Muscle of leg (tissue), 16 donors: ENCODE measurements around the gene RBM43. TPM values are rescaled to one million over a fixed set of nuclear protein-coding genes. Genes with fewer than 3 reads are reported as not detected.
"Not testable (repeated sequence)": the region's sequence is repeated elsewhere in the genome, so short reads cannot be mapped to it uniquely, and the experiment has no call there.

Experiments used
- DNase-seq: peaks from one replicate; pipeline ENCODE4 v3.0.0; 2013
- H3K27ac ChIP-seq: one replicate; pipeline ENCODE4 v1.5.1; 2013; ENCODE audit warnings: mild to moderate bottlenecking, low read length, control low read depth
- H3K27me3 ChIP-seq: one replicate; pipeline ENCODE4 v1.6.1; 2013; ENCODE audit warnings: low read length; ENCODE audit not compliant: control insufficient read depth, insufficient read depth
- H3K36me3 ChIP-seq: one replicate; pipeline ENCODE4 v1.6.1; 2013; ENCODE audit warnings: low read length; ENCODE audit not compliant: control insufficient read depth, insufficient read depth
- H3K4me1 ChIP-seq: one replicate; pipeline ENCODE4 v1.6.1; 2013; ENCODE audit warnings: low read length; ENCODE audit not compliant: control insufficient read depth, insufficient read depth
- H3K4me3 ChIP-seq: one replicate; pipeline ENCODE4 v1.5.1; 2013; ENCODE audit warnings: low read length, control low read depth
- H3K9me3 ChIP-seq: replicated peaks from 2 replicates; pipeline ENCODE4 v1.6.1; 2013; ENCODE audit warnings: low read depth, low read length; ENCODE audit not compliant: control insufficient read depth
- WGBS: methylation state at CpG from one replicate; pipeline ENCODE4 v1.1.5; 2013; ENCODE audit warnings: missing lambda C conversion rate; ENCODE audit not compliant: insufficient coverage; 5-methylcytosine and 5-hydroxymethylcytosine counted together
- long read RNA-seq, 11 donors: transcript quantifications; one replicate each; lab custom pipeline, GENCODE V29; 2026
- polyA plus RNA-seq, 8 donors: library from polyadenylated mRNA; unstranded; fragments of 120-200 nt; gene quantifications; one replicate each; pipeline versions ENCODE4 v1.2.1 to v1.2.3, GENCODE V29; 2013; ENCODE audit warnings: inconsistent platforms in 1 of 8, low replicate concordance in 1 of 8; ENCODE audit not compliant: insufficient read length in 8 of 8, insufficient read depth in 1 of 8
- total RNA-seq: library from RNA; stranded (reverse); fragments of 120-200 nt; gene quantifications from one replicate; pipeline ENCODE4 v1.2.4, GENCODE V29; 2013

RBM43 gene
- total RNA-seq = 5.8 TPM
- polyA plus RNA-seq = 10 to 100 TPM in 2 of 8 donors, 1 to 10 TPM in 6; 7.5 to 11.0 (median 8.4) TPM
- long read RNA-seq, donor 1 = 0 reads
- long read RNA-seq, donor 2 = 0 reads
- long read RNA-seq, donor 3, full-length matches to known transcripts = 1 of 1 reads
- long read RNA-seq, donor 3, partial matches to known transcripts = 0 of 1 reads
- long read RNA-seq, donor 3, other reads (novel, unspliced or antisense) = 0 of 1 reads
- long read RNA-seq, donor 4, full-length matches to known transcripts = 3 of 3 reads
- long read RNA-seq, donor 4, partial matches to known transcripts = 0 of 3 reads
- long read RNA-seq, donor 4, other reads (novel, unspliced or antisense) = 0 of 3 reads
- long read RNA-seq, donor 5, full-length matches to known transcripts = 7 of 13 reads
- long read RNA-seq, donor 5, partial matches to known transcripts = 6 of 13 reads
- long read RNA-seq, donor 5, other reads (novel, unspliced or antisense) = 0 of 13 reads
- long read RNA-seq, donor 6, full-length matches to known transcripts = 4 of 4 reads
- long read RNA-seq, donor 6, partial matches to known transcripts = 0 of 4 reads
- long read RNA-seq, donor 6, other reads (novel, unspliced or antisense) = 0 of 4 reads
- long read RNA-seq, donor 7, full-length matches to known transcripts = 3 of 3 reads
- long read RNA-seq, donor 7, partial matches to known transcripts = 0 of 3 reads
- long read RNA-seq, donor 7, other reads (novel, unspliced or antisense) = 0 of 3 reads
- long read RNA-seq, donor 8, full-length matches to known transcripts = 2 of 2 reads
- long read RNA-seq, donor 8, partial matches to known transcripts = 0 of 2 reads
- long read RNA-seq, donor 8, other reads (novel, unspliced or antisense) = 0 of 2 reads
- long read RNA-seq, donor 9, full-length matches to known transcripts = 1 of 1 reads
- long read RNA-seq, donor 9, partial matches to known transcripts = 0 of 1 reads
- long read RNA-seq, donor 9, other reads (novel, unspliced or antisense) = 0 of 1 reads
- long read RNA-seq, donor 10, full-length matches to known transcripts = 6 of 6 reads
- long read RNA-seq, donor 10, partial matches to known transcripts = 0 of 6 reads
- long read RNA-seq, donor 10, other reads (novel, unspliced or antisense) = 0 of 6 reads
- long read RNA-seq, donor 11, full-length matches to known transcripts = 3 of 3 reads
- long read RNA-seq, donor 11, partial matches to known transcripts = 0 of 3 reads
- long read RNA-seq, donor 11, other reads (novel, unspliced or antisense) = 0 of 3 reads

DNA sequence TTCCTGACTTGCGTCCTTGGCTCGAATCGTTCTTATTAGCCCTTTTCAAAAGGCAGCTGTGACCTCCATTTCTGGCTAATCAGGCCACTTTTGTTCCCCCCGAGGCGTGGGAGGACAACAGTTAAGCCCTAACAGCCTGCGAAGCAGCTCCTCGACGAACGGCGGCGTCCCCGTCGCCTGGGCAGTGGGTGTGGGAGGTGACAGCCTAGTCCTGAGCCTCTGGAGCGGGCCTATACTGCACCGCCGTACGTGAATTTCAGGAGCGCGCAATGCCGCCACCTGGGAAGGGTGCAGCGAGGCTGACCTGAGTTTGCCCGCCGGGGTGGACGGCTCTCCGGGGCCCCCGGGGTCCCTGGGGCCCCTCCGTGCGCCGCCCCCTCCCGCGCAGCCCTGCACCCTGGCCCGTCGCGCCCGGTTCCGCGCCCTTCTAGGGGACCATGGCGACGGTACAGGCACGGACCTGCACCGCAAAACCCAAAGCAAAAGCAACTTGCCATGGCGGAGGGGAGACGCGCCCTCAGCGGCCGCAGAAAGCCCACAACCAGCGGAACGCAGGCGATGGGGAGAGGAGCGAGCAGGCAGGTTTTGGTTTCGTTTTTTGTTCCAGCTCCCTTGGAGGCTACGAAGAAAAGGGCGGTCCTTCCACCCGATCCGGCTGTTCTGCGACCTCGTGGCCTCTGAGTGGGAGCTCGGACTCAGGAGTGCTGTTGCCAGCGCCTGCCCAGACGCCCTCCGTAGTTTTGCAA, at the start of gene RBM43:
TSS of gene RBM43 (minus strand) at position 633 of the 746 bp plus-strand sequence. CDS start at position 497, 136 bp downstream.
- WGBS = under 1% methylated on average over 61 of the region's 61 CpGs
- H3K4me1 ChIP-seq = no peaks in the 10 kb centered on the region
- H3K27me3 ChIP-seq = no peaks in the 10 kb centered on the region
- H3K27ac ChIP-seq = peak within 1 kb of the TSS; percentile 98
- DNase-seq = peak; percentile 97
- no peaks in the 10 kb centered on the region for H3K9me3 ChIP-seq
- peak within 1 kb of the TSS; percentile 66 for H3K4me3 ChIP-seq
- H3K36me3 ChIP-seq = no peaks in the 10 kb centered on the region

DNA sequence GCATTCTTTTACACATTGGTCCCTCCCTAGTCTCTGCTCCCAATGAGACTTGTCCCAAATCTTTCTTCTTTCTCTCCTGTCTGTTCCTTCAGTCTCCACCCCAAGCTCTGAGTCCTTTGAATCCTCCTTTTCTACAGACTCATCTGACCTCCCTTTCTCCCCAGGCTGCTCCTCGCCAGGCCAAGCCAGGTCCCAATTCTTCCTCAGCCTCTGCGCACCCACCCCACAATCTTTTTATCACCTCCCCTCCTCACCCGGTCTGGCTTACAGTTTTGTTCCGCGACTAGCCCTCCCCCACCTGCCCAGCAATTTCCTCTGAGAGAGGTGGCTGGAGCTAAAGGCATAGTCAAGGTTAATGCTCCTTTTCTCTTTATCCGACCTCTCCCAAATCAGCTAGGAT, 48.6 kb upstream of the RBM43 start:
- H3K4me1 ChIP-seq, H3K9me3 ChIP-seq, H3K27ac ChIP-seq, H3K36me3 ChIP-seq, H3K27me3 ChIP-seq, DNase-seq, H3K4me3 ChIP-seq: not testable (repeated sequence)
- WGBS = 96% methylated on average over 3 of the region's 6 CpGs

DNA sequence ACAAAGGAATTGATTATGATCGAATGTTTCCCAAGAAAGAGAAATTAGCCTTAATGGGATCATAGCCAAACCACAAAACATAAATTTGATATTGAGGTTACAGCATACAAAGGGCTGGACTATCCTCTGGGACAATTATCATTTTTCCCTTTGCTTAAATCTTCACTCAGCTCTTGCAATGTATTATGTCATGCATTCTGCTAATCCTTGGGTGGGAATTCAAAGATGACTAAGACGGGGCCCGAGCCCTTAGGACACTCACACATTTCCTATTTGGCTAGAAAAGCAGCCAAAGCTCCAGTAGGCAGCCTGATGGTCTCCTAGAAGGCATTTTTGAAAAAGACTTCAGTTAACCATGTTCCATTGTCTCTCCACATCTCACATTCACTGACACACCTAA, 45.0 kb upstream of the RBM43 start:
- peak; percentile 62 for DNase-seq
- no peak overlapping the region for H3K4me3 ChIP-seq
- no peaks in the 10 kb centered on the region for H3K9me3 ChIP-seq
- WGBS = no CpG with 5 or more reads among the region's 3 CpGs
- H3K27me3 ChIP-seq = no peaks in the 10 kb centered on the region
- no peak overlapping the region for H3K27ac ChIP-seq
- no peaks in the 10 kb centered on the region for H3K4me1 ChIP-seq
- no peaks in the 10 kb centered on the region for H3K36me3 ChIP-seq

DNA sequence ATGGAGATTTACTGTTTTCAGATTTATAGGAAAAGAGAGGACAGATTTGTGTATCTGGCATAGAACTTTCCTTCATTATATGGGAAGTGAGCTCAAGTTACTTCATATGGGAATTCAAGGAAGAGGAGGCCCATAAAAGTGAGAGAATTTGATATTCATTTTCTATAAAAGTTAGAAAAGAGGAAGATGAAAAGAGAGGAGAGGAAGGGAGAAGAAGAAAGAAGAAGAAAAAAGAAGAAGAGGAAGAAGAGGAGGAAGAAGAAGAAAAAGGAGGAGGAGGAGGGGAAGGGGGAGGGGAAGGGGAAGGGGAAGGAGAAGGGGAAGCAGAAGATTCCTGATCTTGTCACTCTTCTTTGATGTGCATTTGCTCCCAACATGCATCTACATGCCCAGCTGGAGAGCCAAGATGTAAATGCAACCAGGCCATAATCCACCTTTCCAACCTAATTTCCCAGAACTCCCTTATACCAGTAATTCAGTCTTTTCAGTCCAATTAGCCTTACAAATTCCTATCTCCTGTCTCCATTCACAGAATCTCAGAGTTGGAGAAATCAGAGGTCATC, 43.5 kb upstream of the RBM43 start:
- Histone ChIP-seq H3K27me3 (no peaks in the 10 kb centered on the region), H3K4me1 (no peaks in the 10 kb centered on the region), H3K9me3 (no peaks in the 10 kb centered on the region), H3K4me3 (no peak overlapping the region), H3K27ac (no peak overlapping the region), H3K36me3 (no peaks in the 10 kb centered on the region)
- no peak for DNase-seq

DNA sequence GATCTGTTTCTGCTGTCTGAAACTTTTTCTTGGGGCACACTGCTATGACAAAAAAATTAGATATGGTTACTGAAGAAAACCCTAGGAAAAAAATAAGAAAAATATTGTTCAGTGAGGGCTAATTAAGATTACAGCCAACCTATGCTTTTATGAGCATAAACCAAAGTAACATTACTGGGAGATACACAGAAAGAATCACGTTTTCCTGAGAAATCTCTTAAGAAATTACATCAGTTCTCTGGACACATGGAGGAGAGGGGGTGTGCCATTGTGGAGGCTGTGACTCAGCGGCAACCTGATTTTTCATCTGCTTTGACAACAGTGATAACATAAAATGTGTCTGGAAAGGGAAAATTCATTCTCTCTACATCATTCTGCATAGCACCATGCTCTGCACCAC, 41.2 kb upstream of the RBM43 start:
- WGBS = no CpG with 5 or more reads among the region's 2 CpGs
- H3K9me3 ChIP-seq = no peaks in the 10 kb centered on the region
- H3K27me3 ChIP-seq = no peaks in the 10 kb centered on the region
- H3K27ac ChIP-seq = no peak overlapping the region
- no peaks in the 10 kb centered on the region for H3K36me3 ChIP-seq
- DNase-seq = peak; percentile 35
- no peak overlapping the region for H3K4me3 ChIP-seq
- no peaks in the 10 kb centered on the region for H3K4me1 ChIP-seq

DNA sequence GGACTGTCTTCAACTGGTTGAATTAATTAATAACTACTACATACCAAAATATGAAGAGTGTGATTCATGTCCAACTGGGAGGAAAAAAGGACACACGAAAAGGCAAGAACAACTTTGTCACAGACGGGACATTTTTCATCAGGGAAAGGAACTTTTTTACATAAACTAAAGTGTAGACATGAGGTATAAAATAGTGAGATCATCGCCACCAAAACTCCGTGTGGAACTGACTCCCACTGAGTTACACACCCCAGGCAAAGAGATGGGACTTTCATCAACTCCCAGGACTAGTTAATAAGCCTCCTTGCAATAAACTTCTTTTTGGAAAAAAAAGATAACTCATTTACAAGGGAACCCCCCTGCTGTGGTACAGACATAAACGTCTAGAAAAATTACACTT, 40.7 kb upstream of the RBM43 start:
- no peaks in the 10 kb centered on the region for H3K9me3 ChIP-seq
- no peaks in the 10 kb centered on the region for H3K27me3 ChIP-seq
- H3K27ac ChIP-seq = no peak overlapping the region
- no peak for DNase-seq
- H3K4me1 ChIP-seq = no peaks in the 10 kb centered on the region
- H3K36me3 ChIP-seq = no peaks in the 10 kb centered on the region
- WGBS = 52% methylated on average over 2 of the region's 5 CpGs
- H3K4me3 ChIP-seq = no peak overlapping the region

DNA sequence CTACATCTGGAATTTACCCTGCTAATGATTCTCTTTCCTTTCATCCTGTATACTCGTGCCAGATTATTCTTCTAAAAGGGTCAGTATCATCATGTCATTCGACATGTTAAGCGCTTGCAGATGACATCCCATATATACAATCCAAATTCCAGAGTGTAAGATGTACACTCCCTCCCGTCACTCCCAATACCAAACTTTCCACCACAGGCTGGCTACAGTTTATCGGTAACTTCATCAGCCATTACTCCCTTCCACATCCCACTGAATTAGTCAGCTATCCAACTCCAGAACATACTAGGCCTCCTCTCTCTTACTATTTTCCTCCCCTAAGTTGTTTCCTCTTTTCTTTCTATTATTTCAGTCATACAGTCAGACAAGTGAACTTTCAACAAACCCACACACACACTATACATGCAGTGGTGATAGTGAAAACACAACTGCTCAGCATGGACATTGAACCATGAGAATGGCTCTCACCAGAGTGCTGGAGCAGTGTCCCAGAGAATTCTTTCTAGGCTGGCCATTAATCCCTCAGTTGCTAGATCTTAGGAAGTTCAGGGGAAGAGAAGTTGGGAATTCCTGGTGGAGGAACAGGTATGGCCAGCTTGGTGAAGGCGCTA, 38.4 kb upstream of the RBM43 start:
- WGBS = 63% methylated on average over 5 of the region's 6 CpGs
- no peak for DNase-seq
- no peak overlapping the region for H3K27ac ChIP-seq
- no peaks in the 10 kb centered on the region for H3K9me3 ChIP-seq
- no peaks in the 10 kb centered on the region for H3K4me1 ChIP-seq
- H3K36me3 ChIP-seq = no peaks in the 10 kb centered on the region
- H3K4me3 ChIP-seq = no peak overlapping the region
- no peaks in the 10 kb centered on the region for H3K27me3 ChIP-seq

DNA sequence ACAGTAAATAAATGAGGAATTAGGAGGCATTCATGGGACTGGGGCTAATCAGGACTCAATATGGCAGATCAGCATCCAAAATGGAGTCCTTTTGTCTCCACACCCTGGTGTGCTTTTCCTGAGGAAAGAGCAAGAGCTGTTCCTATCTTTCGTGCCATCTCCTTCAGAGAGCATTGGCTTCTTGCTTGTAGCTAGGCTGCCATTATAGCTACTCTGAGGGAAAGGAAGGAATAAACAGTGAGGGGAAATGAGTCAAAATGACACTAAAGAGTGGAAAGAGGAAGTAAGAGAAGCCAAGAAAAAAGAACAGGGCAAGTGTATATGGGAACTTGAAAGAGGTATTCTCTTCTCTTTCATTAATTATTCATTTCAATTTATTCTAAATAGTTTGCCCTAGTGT, 36.2 kb upstream of the RBM43 start:
- 40% methylated on average over 1 of the region's 1 CpG for WGBS
- no peak overlapping the region for H3K4me3 ChIP-seq
- H3K9me3 ChIP-seq = no peaks in the 10 kb centered on the region
- DNase-seq = peak; percentile 64
- no peak overlapping the region for H3K27ac ChIP-seq
- H3K4me1 ChIP-seq = no peaks in the 10 kb centered on the region
- H3K36me3 ChIP-seq = no peaks in the 10 kb centered on the region
- no peaks in the 10 kb centered on the region for H3K27me3 ChIP-seq

DNA sequence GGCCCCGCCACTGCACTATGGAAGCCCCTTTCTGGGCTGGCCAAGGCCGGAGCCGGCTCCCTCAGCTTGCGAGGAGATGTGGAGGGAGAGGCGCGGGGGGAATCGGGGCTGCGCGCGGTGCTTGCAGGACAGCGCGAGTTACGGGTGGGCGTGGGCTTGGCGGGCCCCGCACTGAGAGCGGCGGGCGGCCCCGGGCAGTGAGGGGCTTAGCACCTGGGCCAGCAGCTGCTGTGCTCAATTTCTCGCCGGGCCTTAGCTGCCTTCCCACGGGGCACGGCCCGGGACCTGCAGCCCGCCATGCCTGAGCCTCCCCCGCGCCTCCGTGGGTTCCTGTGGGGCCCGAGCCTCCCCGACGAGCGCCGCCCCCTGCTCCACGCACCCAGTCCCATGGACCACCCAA, 34.3 kb upstream of the RBM43 start:
- H3K27me3 ChIP-seq, H3K4me3 ChIP-seq, H3K4me1 ChIP-seq, H3K36me3 ChIP-seq, H3K9me3 ChIP-seq, DNase-seq, H3K27ac ChIP-seq: not testable (repeated sequence)
- 97% methylated on average over 18 of the region's 35 CpGs for WGBS
